GM21529 (cell line): ENCODE measurements around the gene ZNF354B.
"Not testable (repeated sequence)": the region's sequence is repeated elsewhere in the genome, so short reads cannot be mapped to it uniquely, and the experiment has no call there.

ENCODE experiments used
- ATAC-seq: cut with Tn5 transposase; IDR thresholded peaks from one replicate; pipeline ENCODE4 v1.9.1; 2021; ENCODE audit not compliant: unreplicated experiment

Gene ZNF354B

GRCh38 chr5:178883115-178883694 lies 23.5 kb downstream of the ZNF354B start:
- not testable (repeated sequence) for ATAC-seq

GRCh38 chr5:178883815-178884430 lies 24.2 kb downstream of the ZNF354B start:
- no peak for ATAC-seq

GRCh38 chr5:178895615-178896571 lies 36.1 kb downstream of the ZNF354B start, which contains the start of gene ZFP2:
Gene ZFP2, plus strand, starts transcription at chr5:178895913. Its CDS starts 35,401 bp downstream, at chr5:178931314.
- peak; percentile 61 for ATAC-seq

GRCh38 chr5:178899289-178899688 lies 39.5 kb downstream of the ZNF354B start:
- ATAC-seq: no peak

GRCh38 chr5:178902849-178903248 lies 43.1 kb downstream of the ZNF354B start:
- no peak for ATAC-seq

- no peak for ATAC-seq
Measured at GRCh38 chr5:178931846-178932760, 72.3 kb downstream of the ZNF354B start.
